Fibroblast of the aortic adventitia (primary cell): ENCODE measurements around the gene WDR31. TPM values are rescaled to one million over a fixed set of nuclear protein-coding genes. Genes with fewer than 3 reads are reported as not detected.
"Not testable (repeated sequence)": the region's sequence is repeated elsewhere in the genome, so short reads cannot be mapped to it uniquely, and the experiment has no call there.

Source experiments
- DNase-seq: peaks from one replicate; pipeline ENCODE4 v3.0.0-alpha.2; 2010; ENCODE audit warnings: low read depth
- H3K4me3 ChIP-seq: 2 replicates; pipeline ENCODE4 v1.5.1; 2011; ENCODE audit warnings: low read depth, mild to moderate bottlenecking, control low read depth, low read length, moderate library complexity
- total RNA-seq: library from RNA; depleted of rRNA; stranded (reverse); fragments of >200 nt; gene quantifications from 2 replicates; pipeline ENCODE4 v1.2.3, GENCODE V29; 2012; ENCODE audit warnings: low replicate concordance
- TF ChIP-seq, protein P1 (sequence below): IDR thresholded peaks from 2 replicates; pipeline ENCODE4 v1.5.1; 2011; ENCODE audit warnings: mild to moderate bottlenecking, low read length, control low read depth, inconsistent platforms; ENCODE audit not compliant: insufficient read depth

Gene WDR31
- total RNA-seq, 1 donor, result 2.4 TPM

DNA sequence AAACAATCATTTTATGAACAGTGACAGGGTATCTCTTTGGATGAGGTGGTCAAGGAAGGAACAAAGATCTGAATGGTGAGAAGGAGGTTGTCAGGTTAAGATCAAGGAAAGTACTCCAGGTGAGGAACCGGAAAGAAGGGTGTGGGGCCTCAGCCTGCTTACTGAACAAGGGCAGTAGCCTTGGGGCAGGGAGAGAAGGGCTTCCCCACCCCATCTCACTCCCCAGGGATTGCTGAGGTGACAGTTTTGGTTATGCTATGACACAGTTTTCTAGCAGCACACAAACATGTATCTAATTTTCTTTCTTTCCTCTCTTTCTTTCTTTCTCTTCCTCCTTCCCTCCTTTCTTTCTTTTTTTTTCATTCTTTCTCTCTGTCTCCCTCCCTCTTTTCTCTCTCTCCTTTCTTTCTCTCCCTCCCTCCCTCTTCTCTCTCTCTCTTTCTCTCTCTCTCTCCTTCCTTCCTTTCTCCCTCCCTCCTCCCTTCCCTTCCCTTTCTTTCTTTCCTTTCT, 40.8 kb upstream of the WDR31 start:
- no peak for DNase-seq
- TF ChIP-seq, protein P1, sequence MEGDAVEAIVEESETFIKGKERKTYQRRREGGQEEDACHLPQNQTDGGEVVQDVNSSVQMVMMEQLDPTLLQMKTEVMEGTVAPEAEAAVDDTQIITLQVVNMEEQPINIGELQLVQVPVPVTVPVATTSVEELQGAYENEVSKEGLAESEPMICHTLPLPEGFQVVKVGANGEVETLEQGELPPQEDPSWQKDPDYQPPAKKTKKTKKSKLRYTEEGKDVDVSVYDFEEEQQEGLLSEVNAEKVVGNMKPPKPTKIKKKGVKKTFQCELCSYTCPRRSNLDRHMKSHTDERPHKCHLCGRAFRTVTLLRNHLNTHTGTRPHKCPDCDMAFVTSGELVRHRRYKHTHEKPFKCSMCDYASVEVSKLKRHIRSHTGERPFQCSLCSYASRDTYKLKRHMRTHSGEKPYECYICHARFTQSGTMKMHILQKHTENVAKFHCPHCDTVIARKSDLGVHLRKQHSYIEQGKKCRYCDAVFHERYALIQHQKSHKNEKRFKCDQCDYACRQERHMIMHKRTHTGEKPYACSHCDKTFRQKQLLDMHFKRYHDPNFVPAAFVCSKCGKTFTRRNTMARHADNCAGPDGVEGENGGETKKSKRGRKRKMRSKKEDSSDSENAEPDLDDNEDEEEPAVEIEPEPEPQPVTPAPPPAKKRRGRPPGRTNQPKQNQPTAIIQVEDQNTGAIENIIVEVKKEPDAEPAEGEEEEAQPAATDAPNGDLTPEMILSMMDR, result no peak
- no peak overlapping the region for H3K4me3 ChIP-seq

DNA sequence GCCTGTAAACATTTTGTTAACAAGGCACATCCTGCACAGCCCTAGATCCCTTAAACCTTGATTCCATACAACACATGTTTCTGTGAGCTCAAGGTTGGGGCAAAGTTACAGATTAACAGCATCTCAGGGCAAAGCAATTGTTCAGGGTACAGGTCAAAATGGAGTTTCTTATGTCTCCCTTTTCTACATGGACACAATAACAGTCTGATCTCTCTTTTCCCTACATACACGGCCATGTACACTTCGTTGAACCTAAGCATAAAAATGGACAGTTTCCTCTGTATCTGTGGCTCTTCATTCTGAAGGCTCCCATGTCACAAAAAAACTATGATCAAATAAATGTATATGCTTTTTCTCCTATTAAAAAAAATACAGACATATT, 39.7 kb upstream of the WDR31 start:
- not testable (repeated sequence) for DNase-seq, H3K4me3 ChIP-seq

DNA sequence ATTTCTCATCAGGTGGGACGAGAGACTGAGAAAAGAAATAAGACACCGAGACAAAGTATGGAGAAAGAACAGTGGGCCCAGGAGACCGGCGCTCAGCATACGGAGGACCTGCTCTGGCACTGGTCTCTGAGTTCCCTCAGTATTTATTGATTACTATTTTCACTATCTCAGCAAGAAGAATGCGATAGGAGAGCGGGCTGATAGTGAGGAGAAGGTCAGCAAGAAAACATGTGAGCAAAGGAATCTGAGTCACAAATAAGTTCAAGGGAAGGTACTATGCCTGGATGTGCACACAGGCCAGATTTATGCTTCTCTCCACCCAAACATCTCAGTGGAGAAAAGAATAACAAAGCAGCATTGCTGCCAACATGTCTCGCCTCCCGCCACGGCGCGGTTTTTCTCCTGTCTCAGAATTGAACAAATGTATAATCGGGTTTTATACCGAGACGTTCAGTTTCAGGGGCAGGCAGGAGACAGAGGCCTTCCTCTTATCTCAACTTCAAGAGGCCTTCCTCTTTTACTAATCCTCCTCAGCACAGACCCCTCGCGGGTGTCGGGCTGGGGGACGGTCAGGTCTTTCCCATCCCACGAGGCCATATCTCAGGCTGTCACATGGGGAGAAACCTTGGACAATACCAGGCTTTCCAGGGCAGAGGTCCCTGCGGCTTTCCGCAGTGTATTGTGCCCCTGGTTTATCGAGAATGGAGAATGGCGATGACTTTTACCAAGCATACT, 39.2 kb upstream of the WDR31 start:
- not testable (repeated sequence) for DNase-seq, H3K4me3 ChIP-seq

DNA sequence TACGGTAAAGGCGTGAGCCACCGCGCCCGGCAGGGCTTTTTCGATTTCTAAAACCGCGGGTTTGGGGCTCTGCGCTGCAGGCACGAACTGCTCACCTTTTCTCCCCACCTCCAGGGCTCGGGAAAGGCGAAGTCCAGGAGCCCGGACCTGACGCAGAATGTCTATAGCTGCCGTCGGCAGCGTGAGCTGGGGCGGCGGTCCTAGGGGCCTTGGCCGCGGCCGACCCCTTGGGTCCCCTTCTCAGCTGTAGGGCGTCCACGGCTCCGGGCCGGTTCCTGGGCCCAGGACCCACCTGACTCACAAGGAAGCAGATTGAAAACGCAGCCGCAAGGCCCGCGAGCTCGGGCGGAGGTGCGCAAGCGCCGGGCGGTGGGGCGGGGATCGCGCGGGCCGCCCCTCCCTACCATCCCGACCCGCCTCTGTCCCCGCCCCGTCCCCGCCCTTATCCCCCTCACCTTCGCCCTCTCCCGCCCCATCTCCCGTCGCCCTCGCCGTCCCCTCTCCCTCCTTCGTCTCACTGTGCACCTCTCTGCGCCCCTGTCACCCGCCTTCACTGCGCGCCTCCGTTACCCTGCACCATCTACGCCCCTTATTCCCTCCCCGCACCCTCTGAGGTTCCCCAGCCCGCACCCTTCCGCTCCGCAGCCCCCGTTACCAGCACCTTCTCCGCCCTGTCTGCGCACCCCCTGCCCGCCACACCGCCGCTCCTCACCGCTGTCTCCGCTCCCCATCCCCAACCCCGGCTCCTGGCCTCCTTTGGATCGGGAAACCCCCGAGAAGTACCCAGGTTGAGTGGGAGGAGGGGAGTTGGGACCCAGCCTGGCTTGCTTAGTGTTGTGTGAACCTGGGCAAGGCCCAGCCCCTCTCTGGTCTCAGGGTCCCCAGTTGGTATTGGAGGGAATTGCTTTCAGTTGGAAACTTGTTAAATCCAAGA, 36.8 kb upstream of the WDR31 start, which contains the start of gene HDHD3:
TSS of gene HDHD3 (minus strand) at position 353 of the 934 bp plus-strand sequence. CDS start 2,632 bp downstream, outside the sequence.
- H3K4me3 ChIP-seq, result peak within 1 kb of the TSS; percentile 83
- peak; percentile 57 for DNase-seq
- TF ChIP-seq, protein P1, result no peak

DNA sequence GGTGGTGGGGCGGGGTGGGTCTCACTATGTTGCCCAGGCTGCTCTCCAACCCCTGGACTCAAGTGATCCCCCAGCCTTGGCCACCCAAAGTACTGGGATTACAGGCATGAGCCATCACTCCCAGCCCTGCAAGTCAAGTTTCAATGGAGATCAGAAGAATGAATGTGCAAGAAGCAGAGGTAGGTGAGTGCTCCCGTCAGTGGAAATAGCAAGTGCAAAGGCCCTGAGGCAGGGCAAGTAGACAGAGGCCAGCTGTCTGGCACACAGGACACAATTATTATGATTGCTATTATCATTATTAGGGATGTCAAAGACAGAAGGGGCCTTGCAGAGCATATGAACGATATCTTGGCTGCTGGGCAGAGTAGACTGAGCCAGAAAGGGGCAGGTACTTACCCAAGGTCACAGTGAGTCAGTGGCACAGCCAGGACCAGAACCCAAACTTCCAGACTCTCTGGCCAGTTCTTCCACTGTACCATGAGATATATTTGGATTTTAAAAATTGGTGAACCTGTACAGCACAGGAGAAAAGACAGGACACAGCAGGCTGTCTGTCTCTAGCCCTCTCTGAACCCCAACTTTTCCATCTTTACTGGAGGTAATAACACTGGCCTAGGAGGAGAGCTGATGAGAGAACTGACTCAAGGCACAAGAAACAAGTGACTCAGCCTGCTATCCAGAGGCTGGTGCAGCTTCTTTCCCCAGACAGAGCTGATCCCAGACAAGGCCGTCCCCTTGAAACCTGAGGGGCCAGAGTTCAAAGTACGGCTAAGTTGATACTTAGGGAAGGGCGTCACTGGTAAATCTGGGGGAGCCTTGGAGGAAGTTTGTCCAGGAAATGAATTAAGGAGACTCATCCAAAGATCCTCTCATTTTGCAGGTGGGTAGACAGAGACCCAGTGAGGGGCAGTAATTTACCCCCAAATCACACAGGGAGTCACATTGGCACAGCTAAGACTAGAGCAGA, 35.3 kb upstream of the WDR31 start:
- no peak for DNase-seq
- TF ChIP-seq, protein P1, result no peak
- H3K4me3 ChIP-seq, result no peak overlapping the region

DNA sequence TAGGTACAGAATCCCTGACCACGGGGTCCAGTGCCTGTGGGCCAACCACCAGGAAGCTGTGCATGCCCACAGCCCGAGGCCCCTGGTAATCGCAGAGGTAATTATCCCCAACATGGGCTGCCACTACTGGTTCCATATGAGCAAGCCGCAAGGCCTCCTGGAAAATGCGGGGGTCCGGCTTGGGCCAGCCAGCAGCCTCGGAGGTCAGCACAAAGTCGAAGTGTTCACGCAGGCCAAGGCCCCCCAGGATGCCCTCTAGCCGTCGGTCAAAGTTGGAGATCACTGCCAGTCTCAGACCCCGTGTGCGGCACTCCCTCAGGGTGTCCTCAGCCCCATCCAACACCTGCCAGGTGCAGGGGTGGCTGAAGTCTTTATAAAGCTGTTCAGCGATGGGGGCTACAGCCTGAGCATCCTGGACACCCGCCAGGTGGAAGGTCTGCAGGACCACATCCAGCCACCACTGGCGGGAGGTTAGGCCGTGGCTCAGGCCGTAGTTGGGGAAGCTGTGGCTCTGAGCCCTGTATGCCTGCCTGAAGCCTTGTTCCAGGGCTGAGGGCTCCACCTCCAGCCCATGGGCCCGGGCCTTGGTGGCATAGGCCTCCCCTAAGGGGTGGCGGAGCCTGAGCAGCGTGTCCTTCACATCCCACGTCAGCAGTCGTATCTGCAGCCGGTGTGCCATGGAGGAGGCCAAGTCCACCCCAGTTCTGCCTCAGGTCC, 33.8 kb upstream of the WDR31 start:
- DNase-seq, result no peak
- H3K4me3 ChIP-seq, result no peak overlapping the region
- TF ChIP-seq, protein P1, result no peak

DNA sequence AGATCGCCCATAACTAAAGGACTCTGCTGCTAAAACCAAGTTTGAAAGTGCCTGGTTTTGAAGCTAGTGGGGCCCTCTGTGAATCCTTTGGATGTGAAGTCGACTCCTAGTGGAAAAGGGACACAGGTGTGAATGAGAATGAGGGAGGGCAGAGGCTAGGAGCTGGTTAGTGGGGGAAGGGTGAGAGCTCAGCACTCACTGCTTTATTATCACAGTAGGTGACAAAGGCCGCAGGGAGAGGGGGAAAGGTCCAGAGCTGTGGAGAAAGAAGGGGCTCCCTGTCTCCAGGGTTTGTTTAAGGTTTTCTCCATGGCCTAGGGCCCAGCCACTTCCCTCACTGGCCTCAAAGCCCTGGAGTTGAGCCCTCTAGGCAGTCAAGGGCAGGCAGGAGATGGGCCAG, 33.2 kb upstream of the WDR31 start:
- TF ChIP-seq, protein P1, result no peak
- no peak overlapping the region for H3K4me3 ChIP-seq
- DNase-seq, result no peak
